Tibial nerve (tissue), 4 donors: Measurements from ENCODE around the gene BCR. TPM values are rescaled to one million over a fixed set of nuclear protein-coding genes. Genes with fewer than 3 reads are reported as not detected.

Source experiments
- DNase-seq, 2 donors: peaks; one replicate each; pipeline ENCODE4 v3.0.0-alpha.2; 2019; ENCODE audit warnings: low spot score in 2 of 2
- H3K27ac ChIP-seq, 4 donors: fragments of 200-600 bp; sonication (generic) in 3 of 4; one replicate each; pipeline ENCODE4 v1.5.1; 2017 to 2019; ENCODE audit warnings: mild to moderate bottlenecking in 1 of 4
- H3K27me3 ChIP-seq, 2 donors: fragments of 200-600 bp; sonication (generic) in 1 of 2; one replicate each; pipeline versions ENCODE4 v1.5.1 to v1.6.0; 2017 to 2019
- H3K36me3 ChIP-seq, 3 donors: fragments of 200-600 bp; sonication (generic); one replicate each; pipeline ENCODE4 v1.5.1; 2018 to 2019
- H3K4me1 ChIP-seq, 4 donors: fragments of 200-600 bp; sonication (generic) in 3 of 4; one replicate each; pipeline ENCODE4 v1.5.1; 2017 to 2019
- H3K4me3 ChIP-seq, 4 donors: fragments of 200-600 bp; sonication (generic) in 3 of 4; one replicate each; pipeline ENCODE4 v1.5.1; 2017 to 2019; ENCODE audit warnings: mild to moderate bottlenecking in 1 of 4, moderate library complexity in 1 of 4
- H3K9me3 ChIP-seq, 4 donors: fragments of 200-600 bp; sonication (generic) in 3 of 4; one replicate each; pipeline ENCODE4 v1.5.1; 2017 to 2019
- CTCF ChIP-seq, 5 experiments: fragments of 200-600 bp in 3 of 5; fragments of 450-650 bp in 2 of 5; sonication (generic) in 3 of 5; IDR thresholded peaks; one replicate each; pipeline ENCODE4 v1.5.1; 2016 to 2019; ENCODE audit warnings: antibody characterized with exemption in 5 of 5, mild to moderate bottlenecking in 3 of 5, moderate library complexity in 2 of 5
- EP300 ChIP-seq, 2 donors: sonication (generic); formaldehyde crosslinking; IDR thresholded peaks; one replicate each; pipeline ENCODE4 v1.6.1; 2017; ENCODE audit warnings: antibody characterized with exemption in 2 of 2, mild to moderate bottlenecking in 1 of 2
- POLR2A ChIP-seq, 2 donors: fragments of 450-650 bp; IDR thresholded peaks; one replicate each; pipeline ENCODE4 v1.6.1; 2017; ENCODE audit warnings: antibody characterized with exemption in 2 of 2, mild to moderate bottlenecking in 2 of 2, moderate library complexity in 2 of 2
- WGBS, 2 donors: methylation state at CpG; one replicate each; pipeline ENCODE4 v1.1.5; 2018; 5-methylcytosine and 5-hydroxymethylcytosine counted together
- total RNA-seq, 4 donors: library from RNA; depleted of rRNA; stranded (reverse); fragments of >200 nt; gene quantifications; one replicate each; pipeline ENCODE4 v1.1.0, GENCODE V29; 2016

BCR gene
- total RNA-seq, 4 donors from 2014 or later, result 99.0 to 174 (median 120) TPM

DNA sequence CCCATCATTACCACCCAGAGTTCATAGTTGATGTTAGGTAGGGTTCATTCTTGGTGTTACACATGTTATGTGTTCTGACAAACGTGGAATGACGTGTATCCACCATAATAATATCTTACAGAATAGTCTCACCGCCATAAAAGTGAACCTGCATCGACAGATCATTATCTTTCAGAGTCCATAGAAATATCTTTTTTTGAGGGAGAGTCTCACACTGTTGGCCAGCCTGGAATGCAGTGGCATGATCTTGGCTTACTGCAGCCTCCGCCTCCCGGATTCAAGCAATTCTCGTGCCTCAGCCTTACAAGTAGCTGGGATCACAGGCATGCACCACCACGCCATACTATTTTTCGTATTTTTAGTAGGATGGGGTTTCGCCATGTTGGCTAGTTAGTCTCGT, 113.9 kb downstream of the BCR start:
- 97 to 98% methylated on average over 11 of the region's 11 CpGs for WGBS, 2 donors
- Histone ChIP-seq H3K9me3 (no peaks in the 10 kb centered on the region), H3K27ac (no peak overlapping the region), H3K27me3 (no peaks in the 10 kb centered on the region), H3K36me3 (peaks cover under 1 to 99% (median 5%) of the 10 kb centered on the region in 3 donors), H3K4me3 (no peak overlapping the region), H3K4me1 (peaks cover 0 to 36% (median 13%) of the 10 kb centered on the region in 4 donors)
- DNase-seq, result no peak
- no peak for TF ChIP-seq EP300 (IDR thresholded peaks at IDR 0.05)
- no peak for TF ChIP-seq CTCF (IDR thresholded peaks at IDR 0.05)
- no peak for TF ChIP-seq POLR2A (IDR thresholded peaks at IDR 0.05)

- DNase-seq, result no peak
- no peak for TF ChIP-seq EP300 (IDR thresholded peaks at IDR 0.05)
- no peak for TF ChIP-seq CTCF (IDR thresholded peaks at IDR 0.05)
- TF ChIP-seq POLR2A (IDR thresholded peaks at IDR 0.05), result no peak
Observed at GRCh38 chr22:23300476-23300875, 120.2 kb downstream of the BCR start.

GRCh38 chr22:23301591-23301990, 121.3 kb downstream of the BCR start:
- peaks cover 0 to 22% (median 15%) of the 10 kb centered on the region in 4 donors for H3K4me1 ChIP-seq
- no peak for DNase-seq
- peaks cover 0 to 65% (median 0%) of the 10 kb centered on the region in 3 donors for H3K36me3 ChIP-seq
- H3K27me3 ChIP-seq, result no peaks in the 10 kb centered on the region
- no peak overlapping the region for H3K4me3 ChIP-seq
- H3K9me3 ChIP-seq, result no peaks in the 10 kb centered on the region
- no peak overlapping the region for H3K27ac ChIP-seq
- WGBS, 2 donors, result 94 to 96% methylated on average over 5 to 7 of the region's 7 CpGs
- no peak for TF ChIP-seq POLR2A (IDR thresholded peaks at IDR 0.05)
- TF ChIP-seq EP300 (IDR thresholded peaks at IDR 0.05), result no peak
- no peak for TF ChIP-seq CTCF (IDR thresholded peaks at IDR 0.05)

More at GRCh38 chr22:23300476-23300875, 120.2 kb downstream of the BCR start:
- Histone ChIP-seq H3K4me3 (no peak overlapping the region), H3K27me3 (no peaks in the 10 kb centered on the region), H3K27ac (no peak overlapping the region), H3K9me3 (no peaks in the 10 kb centered on the region), H3K36me3 (peaks cover 0 to 76% (median 0%) of the 10 kb centered on the region in 3 donors), H3K4me1 (peaks cover 0 to 11% (median 6%) of the 10 kb centered on the region in 4 donors)
- WGBS, 2 donors, result 86 to 92% methylated on average over 6 of the region's 6 CpGs

- no peaks in the 10 kb centered on the region for H3K9me3 ChIP-seq
- TF ChIP-seq CTCF (IDR thresholded peaks at IDR 0.05), result no peak
- peak in 1 of 2 donors; percentile 17 for TF ChIP-seq EP300 (IDR thresholded peaks at IDR 0.05)
- TF ChIP-seq POLR2A (IDR thresholded peaks at IDR 0.05), result no peak
- no peaks in the 10 kb centered on the region for H3K27me3 ChIP-seq
- 82 to 89% methylated on average over 16 to 21 of the region's 21 CpGs for WGBS, 2 donors
- DNase-seq, result peak in 1 of 2 donors; percentile 12
- no peak overlapping the region for H3K4me3 ChIP-seq
- peaks cover 0 to 28% (median 18%) of the 10 kb centered on the region in 4 donors for H3K4me1 ChIP-seq
- H3K27ac ChIP-seq, result peak overlapping the region in 1 of 4 donors; percentile 26
- peaks cover 0 to 57% (median 0%) of the 10 kb centered on the region in 3 donors for H3K36me3 ChIP-seq
Observed at GRCh38 chr22:23302171-23303002, 122.1 kb downstream of the BCR start.

DNA sequence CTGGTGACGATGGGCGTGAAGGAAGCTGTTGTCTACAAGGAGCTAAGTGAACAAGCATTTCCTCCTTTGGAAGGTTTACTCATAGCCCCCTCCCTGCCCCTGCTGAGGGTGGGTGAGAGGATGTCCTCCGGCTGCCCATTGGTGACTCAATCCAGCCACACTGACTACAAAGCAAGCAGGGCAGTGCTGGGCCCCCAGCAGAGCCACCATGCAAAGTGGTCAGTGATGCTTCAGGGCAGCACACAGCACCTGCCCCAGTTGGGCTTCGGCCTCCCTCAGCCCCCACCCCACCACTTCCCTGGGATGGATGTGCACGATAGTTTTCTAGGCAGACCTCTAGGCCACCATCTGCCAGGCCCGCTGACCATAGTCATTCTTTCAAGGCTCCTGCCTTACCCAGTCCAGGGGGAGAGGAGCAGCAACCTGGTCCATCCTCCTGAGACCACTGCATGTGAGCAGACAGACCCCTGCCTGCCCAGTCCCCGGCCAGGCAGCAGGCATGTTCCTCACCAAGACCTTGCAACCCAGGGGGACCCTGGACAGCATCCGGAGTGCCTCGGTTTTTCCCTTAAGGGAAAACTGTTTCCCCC, 125.1 kb downstream of the BCR start:
- Histone ChIP-seq H3K4me3 (peak overlapping the region in 2 of 4 donors; percentile 14 to 27), H3K27ac (peak overlapping the region; percentile 78 to 95 (median 86)), H3K27me3 (no peaks in the 10 kb centered on the region), H3K36me3 (peaks cover 0 to 27% (median 0%) of the 10 kb centered on the region in 3 donors), H3K4me1 (peaks cover 0 to 35% (median 20%) of the 10 kb centered on the region in 4 donors), H3K9me3 (no peaks in the 10 kb centered on the region)
- 62 to 64% methylated on average over 7 of the region's 9 CpGs for WGBS, 2 donors
- no peak for DNase-seq
- TF ChIP-seq POLR2A (IDR thresholded peaks at IDR 0.05) (no peak), EP300 (IDR thresholded peaks at IDR 0.05) (no peak), CTCF (IDR thresholded peaks at IDR 0.05) (no peak)
